IMR-90 (cell line): ENCODE results near the gene EPHB1. TPM values are rescaled to one million over a fixed set of nuclear protein-coding genes. Genes with fewer than 3 reads are reported as not detected.

Source experiments
- ATAC-seq: fragments of 200-7000 bp; cut with Tn5 transposase; 2 replicates; pipeline ENCODE4 v1.9.1; 2020; ENCODE audit warnings: low read depth, mild to moderate bottlenecking, moderate library complexity
- BruUV-seq: library from RNA; stranded (reverse); fragments of 400-500 nt; replicated peaks from 2 replicates; lab custom pipeline; 2021; lab: Mats Ljungman, UMichigan
- CTCF ChIA-PET: fragments of 300-600 bp; formaldehyde crosslinking; extraction: SDS; loops from one replicate; lab custom pipeline; 2021; ENCODE audit warnings: antibody characterized with exemption; lab: Yijun Ruan, JAX
- POLR2A ChIA-PET: fragments of 300-600 bp; sonication (Branson Sonifier 250); formaldehyde crosslinking; loops from one replicate; lab custom pipeline; 2022; ENCODE audit warnings: antibody characterized with exemption; ENCODE audit not compliant: unreplicated experiment; lab: Charles Lee
- DNase-seq: peaks from one replicate; pipeline ENCODE4 v3.0.0; 2013
- H2AFZ ChIP-seq: replicated peaks from 2 replicates; pipeline ENCODE3; 2013; ENCODE audit warnings: low read length, mild to moderate bottlenecking; ENCODE audit not compliant: poor library complexity
- H2AK5ac ChIP-seq: 2 replicates; pipeline ENCODE4 v1.6.1; 2013; ENCODE audit warnings: low read depth, low read length, inconsistent platforms
- H2AK9ac ChIP-seq: replicated peaks from 2 replicates; pipeline ENCODE3; 2013; ENCODE audit warnings: mild to moderate bottlenecking, low read depth, low read length, moderate library complexity; ENCODE audit not compliant: poor library complexity
- H2BK120ac ChIP-seq: 2 replicates; pipeline ENCODE4 v1.6.1; 2013; ENCODE audit warnings: low read depth, low read length, inconsistent platforms
- H2BK15ac ChIP-seq: 3 replicates; pipeline ENCODE4 v1.6.1; 2013; ENCODE audit warnings: low read depth, low read length, inconsistent platforms
- H2BK20ac ChIP-seq: 2 replicates; pipeline ENCODE4 v1.6.1; 2013; ENCODE audit warnings: low read depth, mild to moderate bottlenecking, inconsistent platforms, low read length, moderate library complexity
- H2BK5ac ChIP-seq: 2 replicates; pipeline ENCODE4 v1.6.1; 2013; ENCODE audit warnings: mild to moderate bottlenecking, low read depth, low read length, inconsistent platforms; ENCODE audit not compliant: poor library complexity, severe bottlenecking
- H3K14ac ChIP-seq: replicated peaks from 2 replicates; pipeline ENCODE4 v1.6.1; 2013; ENCODE audit warnings: low read depth, low read length, inconsistent platforms
- H3K18ac ChIP-seq: 2 replicates; pipeline ENCODE4 v1.6.1; 2013; ENCODE audit warnings: low read depth, low read length, control low read depth
- H3K23ac ChIP-seq: 2 replicates; pipeline ENCODE4 v1.6.1; 2013; ENCODE audit warnings: low read depth, low read length, inconsistent platforms
- H3K27ac ChIP-seq: 2 replicates; pipeline ENCODE4 v1.5.1; 2013; ENCODE audit warnings: mild to moderate bottlenecking, control low read depth, low read length; ENCODE audit not compliant: insufficient read depth
- H3K27me3 ChIP-seq: 2 replicates; pipeline ENCODE4 v1.6.1; 2013; ENCODE audit warnings: low read length; ENCODE audit not compliant: control insufficient read depth, insufficient read depth
- H3K36me3 ChIP-seq: 2 replicates; pipeline ENCODE4 v1.6.1; 2013; ENCODE audit warnings: low read length, mixed read lengths; ENCODE audit not compliant: control insufficient read depth, insufficient read depth
- H3K4ac ChIP-seq: 2 replicates; pipeline ENCODE4 v1.6.1; 2013; ENCODE audit warnings: low read depth, low read length, inconsistent platforms
- H3K4me1 ChIP-seq: 2 replicates; pipeline ENCODE4 v1.6.1; 2013; ENCODE audit warnings: low read length, mixed read lengths; ENCODE audit not compliant: control insufficient read depth, insufficient read depth
- H3K4me2 ChIP-seq: 2 replicates; pipeline ENCODE4 v1.6.1; 2013; ENCODE audit warnings: low read depth, mild to moderate bottlenecking, control low read depth, low read length, moderate library complexity
- H3K4me3 ChIP-seq: 2 replicates; pipeline ENCODE4 v1.5.1; 2013; ENCODE audit warnings: low read depth, mild to moderate bottlenecking, control low read depth, low read length, moderate library complexity; ENCODE audit not compliant: insufficient read depth
- H3K56ac ChIP-seq: 2 replicates; pipeline ENCODE4 v1.6.1; 2013; ENCODE audit warnings: low read length, inconsistent platforms; ENCODE audit not compliant: insufficient read depth; ENCODE audit errors: extremely low read depth
- H3K79me1 ChIP-seq, 2 experiments: 2 replicates each; pipeline ENCODE4 v1.6.1; 2013; ENCODE audit warnings: low read length in 2 of 2, inconsistent platforms in 1 of 2, low read depth in 1 of 2
- H3K9ac ChIP-seq: 2 replicates; pipeline ENCODE4 v1.6.1; 2013; ENCODE audit warnings: low read depth, low read length, control low read depth
- H3K9me1 ChIP-seq: 2 replicates; pipeline ENCODE4 v1.6.1; 2013; ENCODE audit warnings: low read length, inconsistent platforms; ENCODE audit not compliant: insufficient read depth
- H3K9me3 ChIP-seq: 2 replicates; pipeline ENCODE4 v1.6.1; 2013; ENCODE audit warnings: low read length; ENCODE audit not compliant: control insufficient read depth, insufficient read depth
- H4K20me1 ChIP-seq: 2 replicates; pipeline ENCODE4 v1.6.1; 2013; ENCODE audit warnings: low read length, inconsistent platforms; ENCODE audit not compliant: insufficient read depth
- H4K5ac ChIP-seq: 2 replicates; pipeline ENCODE4 v1.6.1; 2013; ENCODE audit warnings: mild to moderate bottlenecking, low read depth, low read length, control low read depth
- H4K8ac ChIP-seq, 2 experiments: 2 replicates each; pipeline ENCODE4 v1.6.1; 2013; ENCODE audit warnings: low read depth in 2 of 2, low read length in 2 of 2, control low read depth in 1 of 2, inconsistent platforms in 1 of 2
- H4K91ac ChIP-seq: 2 replicates; pipeline ENCODE4 v1.6.1; 2013; ENCODE audit warnings: low read depth, low read length, inconsistent platforms; ENCODE audit not compliant: insufficient read depth
- BHLHE40 ChIP-seq: fragments of 150-350 bp; IDR thresholded peaks from 2 replicates; pipeline ENCODE4 v1.6.1; 2016; ENCODE audit warnings: mild to moderate bottlenecking, low read depth, low read length
- CEBPB ChIP-seq: IDR thresholded peaks from 2 replicates; pipeline ENCODE4 v1.6.1; 2012; ENCODE audit warnings: low read depth, low read length, improper control_type of control experiment
- NFE2L2 ChIP-seq: fragments of 150-350 bp; IDR thresholded peaks from 2 replicates; pipeline ENCODE4 v1.6.1; 2016; ENCODE audit warnings: low read depth, mild to moderate bottlenecking, low read length
- SMC3 ChIP-seq: fragments of 150-350 bp; IDR thresholded peaks from 2 replicates; pipeline ENCODE4 v1.6.1; 2016; ENCODE audit warnings: low read depth, mild to moderate bottlenecking, antibody characterized with exemption, low read length, moderate library complexity
- WGBS, 2 experiments: methylation state at CpG; one replicate each; pipeline versions ENCODE4 v1.1.5 to v1.1.7; 2013; ENCODE audit warnings: missing lambda C conversion rate in 2 of 2; ENCODE audit not compliant: insufficient read length in 1 of 2; ENCODE audit errors: extremely low coverage in 2 of 2; 5-methylcytosine and 5-hydroxymethylcytosine counted together
- dilution Hi-C: fragments of 300-500 bp; cut with HindIII; formaldehyde crosslinking; loops from one replicate; pipeline ENCODE4 v1.14.3; 2018; ENCODE audit warnings: low sequenced_read_pairs; ENCODE audit not compliant: unreplicated experiment
- in situ Hi-C: fragments of 300-500 bp; cut with MboI; formaldehyde crosslinking; loops from 3 replicates; pipeline ENCODE4 v1.14.3; 2019; ENCODE audit warnings: low sequenced_read_pairs, inconsistent platforms, mixed read lengths
- intact Hi-C: fragments of 100-400 bp; cut with micrococcal nuclease; formaldehyde crosslinking; loops from 2 replicates; pipeline ENCODE4 v1.10.0; 2022
- polyA plus RNA-seq, 3 experiments: library from polyadenylated mRNA; depleted of rRNA; stranded (reverse); fragments of >200 nt; gene quantifications; 2 replicates each; pipeline ENCODE4 v1.2.3, GENCODE V29; 2012; ENCODE audit warnings: low replicate concordance in 1 of 3
- total RNA-seq: library from RNA; depleted of rRNA; stranded (reverse); fragments of >200 nt; gene quantifications from 2 replicates; pipeline ENCODE4 v1.2.3, GENCODE V29; 2012
- TF ChIP-seq, protein P1 (sequence below): conservative IDR thresholded peaks from 2 replicates; pipeline ENCODE4 v1.5.1; 2012; ENCODE audit warnings: mild to moderate bottlenecking, low read depth, low read length, improper control_type of control experiment

EPHB1 gene
- total and polyA plus RNA-seq, 2 of the 4 experiments (the other 2 are of a cell fraction): 0.17 to 0.36 TPM

DNA sequence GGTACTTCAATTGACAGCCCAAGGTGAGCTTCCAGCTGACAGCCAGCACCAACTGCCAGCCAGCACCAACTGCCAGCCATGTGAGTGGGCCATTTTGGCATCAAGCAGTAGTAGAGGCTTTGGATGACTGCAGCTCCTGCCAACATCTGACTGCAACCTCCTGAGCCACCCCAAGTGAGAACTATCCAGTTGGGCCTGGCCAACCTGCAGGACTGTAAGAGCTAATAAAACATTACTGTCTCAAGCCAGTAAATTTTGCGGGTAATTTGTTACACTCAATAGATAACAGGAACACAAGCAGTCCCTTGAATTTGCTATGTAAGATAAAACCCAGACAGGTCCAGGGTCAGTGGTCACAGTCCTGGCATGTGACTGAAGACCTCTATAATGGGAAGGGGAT, 29.7 kb downstream of the EPHB1 start:
- H3K4ac ChIP-seq: no peak overlapping the region
- no peak overlapping the region for H3K27ac ChIP-seq
- no peaks in the 10 kb centered on the region for H4K20me1 ChIP-seq
- H2BK120ac ChIP-seq: no peak overlapping the region
- BruUV-seq: no TSS peak
- H3K4me1 ChIP-seq: no peaks in the 10 kb centered on the region
- H3K4me2 ChIP-seq: no peak overlapping the region
- TF ChIP-seq SMC3 (no peak), BHLHE40 (no peak), CEBPB (no peak), NFE2L2 (no peak)
- TF ChIP-seq, protein P1, sequence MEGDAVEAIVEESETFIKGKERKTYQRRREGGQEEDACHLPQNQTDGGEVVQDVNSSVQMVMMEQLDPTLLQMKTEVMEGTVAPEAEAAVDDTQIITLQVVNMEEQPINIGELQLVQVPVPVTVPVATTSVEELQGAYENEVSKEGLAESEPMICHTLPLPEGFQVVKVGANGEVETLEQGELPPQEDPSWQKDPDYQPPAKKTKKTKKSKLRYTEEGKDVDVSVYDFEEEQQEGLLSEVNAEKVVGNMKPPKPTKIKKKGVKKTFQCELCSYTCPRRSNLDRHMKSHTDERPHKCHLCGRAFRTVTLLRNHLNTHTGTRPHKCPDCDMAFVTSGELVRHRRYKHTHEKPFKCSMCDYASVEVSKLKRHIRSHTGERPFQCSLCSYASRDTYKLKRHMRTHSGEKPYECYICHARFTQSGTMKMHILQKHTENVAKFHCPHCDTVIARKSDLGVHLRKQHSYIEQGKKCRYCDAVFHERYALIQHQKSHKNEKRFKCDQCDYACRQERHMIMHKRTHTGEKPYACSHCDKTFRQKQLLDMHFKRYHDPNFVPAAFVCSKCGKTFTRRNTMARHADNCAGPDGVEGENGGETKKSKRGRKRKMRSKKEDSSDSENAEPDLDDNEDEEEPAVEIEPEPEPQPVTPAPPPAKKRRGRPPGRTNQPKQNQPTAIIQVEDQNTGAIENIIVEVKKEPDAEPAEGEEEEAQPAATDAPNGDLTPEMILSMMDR: no peak
- no peak overlapping the region for H4K91ac ChIP-seq
- no peak overlapping the region for H4K8ac ChIP-seq
- no peak overlapping the region for H3K14ac ChIP-seq
- H4K5ac ChIP-seq: no peak overlapping the region
- H3K9me3 ChIP-seq: no peaks in the 10 kb centered on the region
- H2BK5ac ChIP-seq: no peak overlapping the region
- no peak overlapping the region for H3K9ac ChIP-seq
- no peak overlapping the region for H3K18ac ChIP-seq
- no peak overlapping the region for H2AFZ ChIP-seq
- intact Hi-C loops (no loop called here), in situ Hi-C loops (no loop called here), dilution Hi-C loops (no loop called here)
- H3K4me3 ChIP-seq: no peak overlapping the region
- no peak overlapping the region for H2AK5ac ChIP-seq
- ChIA-PET CTCF (interaction anchor here (0.9 kb wide), 1 partner anchor 12 kb away, joined by 3 read pairs; no protein-coding TSS in a partner anchor), POLR2A (no interaction called here)
- H2BK15ac ChIP-seq: no peak overlapping the region
- H2BK20ac ChIP-seq: no peak overlapping the region
- no peak for DNase-seq
- no peaks in the 10 kb centered on the region for H3K36me3 ChIP-seq
- no CpG with 5 or more reads among the region's 1 CpG for WGBS, 2 experiments
- no peak overlapping the region for H2AK9ac ChIP-seq
- no peak for ATAC-seq
- H3K23ac ChIP-seq: no peak overlapping the region
- H3K9me1 ChIP-seq: no peaks in the 10 kb centered on the region
- H3K27me3 ChIP-seq: no peaks in the 10 kb centered on the region
- H3K79me1 ChIP-seq: no peaks in the 10 kb centered on the region
- no peak overlapping the region for H3K56ac ChIP-seq
